HFF-Myc (cell line): ENCODE measurements around the gene FAM81A.

Experiments
- DNase-seq: peaks from one replicate; pipeline ENCODE4 v3.0.0-alpha.2; 2011; ENCODE audit warnings: low read depth; ENCODE audit errors: extremely low read depth
- H3K4me3 ChIP-seq: replicated peaks from 2 replicates; pipeline ENCODE4 v1.5.1; 2011; ENCODE audit warnings: low read depth, mild to moderate bottlenecking, control low read depth, low read length
- CTCF ChIP-seq: IDR thresholded peaks from 2 replicates; pipeline ENCODE4 v1.5.1; 2012; ENCODE audit warnings: mild to moderate bottlenecking, low read depth, low read length, control low read depth; ENCODE audit errors: missing control alignments

FAM81A gene

GRCh38 chr15:59437817-59438624 lies at the start of gene FAM81A:
Gene FAM81A (plus strand): TSS chr15:59438186. CDS start chr15:59458627, 20,441 bp downstream.
- DNase-seq: peak; percentile 17
- peak within 1 kb of the TSS; percentile 58 for H3K4me3 ChIP-seq
- no peak for TF ChIP-seq CTCF

GRCh38 chr15:59388670-59389069 lies 49.3 kb upstream of the FAM81A start:
- DNase-seq: no peak
- no peak for TF ChIP-seq CTCF
- no peak overlapping the region for H3K4me3 ChIP-seq

GRCh38 chr15:59392299-59392698 lies 45.7 kb upstream of the FAM81A start:
- no peak for TF ChIP-seq CTCF
- H3K4me3 ChIP-seq: no peak overlapping the region
- DNase-seq: no peak

GRCh38 chr15:59394166-59394661 lies 43.8 kb upstream of the FAM81A start:
- no peak for DNase-seq
- no peak for TF ChIP-seq CTCF
- H3K4me3 ChIP-seq: no peak overlapping the region

GRCh38 chr15:59396211-59396610 lies 41.8 kb upstream of the FAM81A start:
- DNase-seq: no peak
- no peak for TF ChIP-seq CTCF
- no peak overlapping the region for H3K4me3 ChIP-seq

- TF ChIP-seq CTCF: no peak
- DNase-seq: no peak
- no peak overlapping the region for H3K4me3 ChIP-seq
Observed at GRCh38 chr15:59396679-59397078, 41.3 kb upstream of the FAM81A start.

- TF ChIP-seq CTCF: no peak
- no peak for DNase-seq
- H3K4me3 ChIP-seq: no peak overlapping the region
Observed at GRCh38 chr15:59398220-59398619, 39.8 kb upstream of the FAM81A start.
